HCT116 (cell line): ENCODE data around the gene ICA1. TPM values are rescaled to one million over a fixed set of nuclear protein-coding genes. Genes with fewer than 3 reads are reported as not detected.

ENCODE experiments used
- ATAC-seq: fragments of 200-7000 bp; cut with Tn5 transposase; 2 replicates; pipeline ENCODE4 v1.9.1; 2020; ENCODE audit warnings: mild to moderate bottlenecking, moderate library complexity
- BruUV-seq: library from RNA; stranded (reverse); fragments of 400-500 nt; replicated peaks from 2 replicates; lab custom pipeline; 2021; lab: Mats Ljungman, UMichigan
- CTCF ChIA-PET: fragments of 300-600 bp; sonication (Branson Sonifier 250); formaldehyde crosslinking; loops from one replicate; lab custom pipeline; 2021; ENCODE audit warnings: antibody characterized with exemption; lab: Charles Lee
- POLR2A ChIA-PET: fragments of 300-600, 350-600 bp; sonication (Branson Sonifier 250); formaldehyde crosslinking; loops from one replicate; lab custom pipeline; 2021; ENCODE audit warnings: antibody characterized with exemption; lab: Charles Lee
- RAD21 ChIA-PET, 2 experiments: fragments of 300-600 bp; sonication (Branson Sonifier 250); formaldehyde crosslinking; loops; one replicate each; lab custom pipeline; 2023; ENCODE audit warnings: low total read pairs in 2 of 2; ENCODE audit not compliant: uncharacterized antibody in 2 of 2, unreplicated experiment in 2 of 2, low non-redundant PET in 1 of 2; lab: Charles Lee
- DNase-seq: peaks from one replicate; pipeline ENCODE4 v3.0.0-alpha.2; 2010; ENCODE audit warnings: low read depth, low spot score
- H2AFZ ChIP-seq: fragments of 200-600 bp; shearing (Covaris generic), sonication (generic); 2 replicates; pipeline ENCODE4 v1.6.1; 2017; ENCODE audit warnings: low read depth, mixed run types, mixed read lengths, antibody characterized with exemption, low read length; ENCODE audit not compliant: poor library complexity, severe bottlenecking
- H3K27ac ChIP-seq: 2 replicates; pipeline ENCODE4 v1.5.1; 2012; ENCODE audit warnings: low read depth, low read length
- H3K27me3 ChIP-seq: fragments of 200-600 bp; sonication (generic); 2 replicates; pipeline ENCODE4 v1.6.1; 2016; ENCODE audit warnings: mixed run types, low read length, mixed read lengths; ENCODE audit not compliant: insufficient read depth
- H3K36me3 ChIP-seq, 2 experiments: fragments of 200-500 bp in 1 of 2; fragments of 200-600 bp in 1 of 2; sonication (Bioruptor generic) in 1 of 2; sonication (generic) in 1 of 2; 2 replicates each; pipeline versions ENCODE4 v1.5.1 to v1.6.1; 2014 to 2016; ENCODE audit warnings: low read length in 2 of 2, inconsistent platforms in 1 of 2, mixed read lengths in 1 of 2, mixed run types in 1 of 2; ENCODE audit not compliant: insufficient read depth in 2 of 2, control insufficient read depth in 1 of 2
- H3K4me1 ChIP-seq, 2 experiments: fragments of 200-600 bp in 1 of 2; sonication (generic) in 1 of 2; 2 replicates each; pipeline versions ENCODE4 v1.5.1 to v1.6.1; 2012 to 2017; ENCODE audit warnings: low read length in 2 of 2, inconsistent platforms in 1 of 2, mild to moderate bottlenecking in 1 of 2, mixed read lengths in 1 of 2, mixed run types in 1 of 2, moderate library complexity in 1 of 2; ENCODE audit not compliant: insufficient read depth in 2 of 2, control insufficient read depth in 1 of 2
- H3K4me2 ChIP-seq: fragments of 200-600 bp; sonication (generic); 2 replicates; pipeline ENCODE4 v1.6.1; 2017; ENCODE audit warnings: mixed run types, low read length, mixed read lengths
- H3K4me3 ChIP-seq, 2 experiments: fragments of 200-600 bp in 1 of 2; sonication (generic) in 1 of 2; replicated peaks in 1 of 2; 2 replicates each; pipeline ENCODE4 v1.5.1; 2011 to 2016; ENCODE audit warnings: low read length in 2 of 2, control low read depth in 1 of 2, low read depth in 1 of 2, mild to moderate bottlenecking in 1 of 2, mixed read lengths in 1 of 2, mixed run types in 1 of 2
- H3K79me2 ChIP-seq: fragments of 200-600 bp; sonication (generic); 2 replicates; pipeline ENCODE4 v1.6.1; 2017; ENCODE audit warnings: mild to moderate bottlenecking, mixed run types, low read length, moderate library complexity, mixed read lengths; ENCODE audit not compliant: insufficient read depth
- H3K9ac ChIP-seq: fragments of 200-600 bp; sonication (generic); 2 replicates; pipeline ENCODE4 v1.6.1; 2016; ENCODE audit warnings: low read length, mixed read lengths
- H3K9me2 ChIP-seq: fragments of 200-600 bp; sonication (generic), shearing (Covaris generic); 2 replicates; pipeline ENCODE4 v1.6.1; 2017; ENCODE audit warnings: mixed run types, mild to moderate bottlenecking, moderate library complexity; ENCODE audit not compliant: insufficient read depth
- H3K9me3 ChIP-seq, 2 experiments: fragments of 200-500 bp in 1 of 2; fragments of 200-600 bp in 1 of 2; sonication (Bioruptor generic) in 1 of 2; sonication (generic) in 1 of 2; 2 replicates each; pipeline ENCODE4 v1.6.1; 2014 to 2017; ENCODE audit warnings: low read length in 2 of 2, mixed read lengths in 2 of 2, inconsistent platforms in 1 of 2, low read depth in 1 of 2, mild to moderate bottlenecking in 1 of 2, mixed run types in 1 of 2, moderate library complexity in 1 of 2; ENCODE audit not compliant: control insufficient read depth in 1 of 2, insufficient read depth in 1 of 2
- H4K20me1 ChIP-seq: fragments of 200-600 bp; sonication (generic), shearing (Covaris generic); 2 replicates; pipeline ENCODE4 v1.6.1; 2017; ENCODE audit warnings: mixed run types, mild to moderate bottlenecking, moderate library complexity; ENCODE audit not compliant: insufficient read depth
- EZH2 ChIP-seq: fragments of 200-600 bp; sonication (generic); IDR thresholded peaks from 2 replicates; pipeline ENCODE4 v1.6.1; 2017; ENCODE audit warnings: antibody characterized with exemption, mixed run types
- JUND ChIP-seq: IDR thresholded peaks from 2 replicates; pipeline ENCODE4 v1.6.1; 2012
- POLR2A ChIP-seq: IDR thresholded peaks from 2 replicates; pipeline ENCODE4 v1.7.0; 2011; ENCODE audit warnings: borderline replicate concordance; ENCODE audit not compliant: insufficient read depth, insufficient read length; ENCODE audit errors: extremely low read depth
- TCF7L2 ChIP-seq: IDR thresholded peaks from 2 replicates; pipeline ENCODE4 v1.7.0; 2011; ENCODE audit warnings: borderline replicate concordance, inconsistent platforms; ENCODE audit not compliant: insufficient read depth, insufficient read length; ENCODE audit errors: extremely low read depth
- ZNF274 ChIP-seq: fragments of 200-500 bp; sonication (Bioruptor generic); IDR thresholded peaks from 2 replicates; pipeline ENCODE4 v1.6.1; 2014; ENCODE audit warnings: mild to moderate bottlenecking, low read depth, low read length, inconsistent platforms
- intact Hi-C: fragments of 100-400 bp; cut with micrococcal nuclease; formaldehyde crosslinking; loops from 2 replicates; pipeline ENCODE4 v1.10.0; 2022
- total RNA-seq: library from RNA; stranded (reverse); gene quantifications from one replicate; pipeline ENCODE4 v1.2.1, GENCODE V29; 2021; ENCODE audit not compliant: unreplicated experiment

The ICA1 gene
- total RNA-seq, 1 experiment from 2014 or later = 16.4 TPM

- ChIA-PET POLR2A (no interaction called here), CTCF (no interaction called here)
- ATAC-seq = no peak
- Histone ChIP-seq H3K4me3 (no peak overlapping the region), H3K9me3 (no peaks in the 10 kb centered on the region), H3K4me1 (no peaks in the 10 kb centered on the region), H3K27me3 (no peaks in the 10 kb centered on the region), H3K9me2 (no peaks in the 10 kb centered on the region), H4K20me1 (no peaks in the 10 kb centered on the region)
- no TSS peak for BruUV-seq
- TF ChIP-seq EZH2 (no peak), ZNF274 (no peak), POLR2A (no peak)
- TF ChIP-seq, all 23 proteins: peak for 0
- Histone ChIP-seq H3K4me2 (no peak overlapping the region), H3K9ac (no peak overlapping the region), H2AFZ (no peak overlapping the region), H3K79me2 (no peaks in the 10 kb centered on the region), H3K27ac (no peak overlapping the region), H3K36me3 (no peaks in the 10 kb centered on the region)
- DNase-seq = no peak
- intact Hi-C loops = no loop called here
- RAD21 ChIA-PET = no interaction called here
These were observed 57.5 kb downstream of the ICA1 start for GRCh38 chr7:8204339-8205030.

GRCh38 chr7:8201846-8202441 lies 60.0 kb downstream of the ICA1 start:
- POLR2A ChIA-PET = no interaction called here
- no peaks in the 10 kb centered on the region for H3K9me2 ChIP-seq
- no peak for ATAC-seq

More at GRCh38 chr7:8201846-8202441, 60.0 kb downstream of the ICA1 start:
- Histone ChIP-seq H3K4me1 (no peaks in the 10 kb centered on the region), H4K20me1 (no peaks in the 10 kb centered on the region), H3K27me3 (no peaks in the 10 kb centered on the region), H3K27ac (no peak overlapping the region), H3K4me3 (no peak overlapping the region), H3K79me2 (no peaks in the 10 kb centered on the region), H3K9me3 (no peaks in the 10 kb centered on the region), H3K4me2 (no peak overlapping the region), H2AFZ (no peak overlapping the region), H3K36me3 (no peaks in the 10 kb centered on the region), H3K9ac (no peak overlapping the region)
- intact Hi-C loops = no loop called here
- ChIA-PET CTCF (no interaction called here), RAD21 (no interaction called here)
- TF ChIP-seq EZH2 (no peak), POLR2A (no peak), TCF7L2 (no peak), JUND (no peak)
- DNase-seq = no peak
- no TSS peak for BruUV-seq
